Calu3 (cell line): ENCODE results near the gene RPH3AL. TPM values are rescaled to one million over a fixed set of nuclear protein-coding genes. Genes with fewer than 3 reads are reported as not detected.

Experiments
- BruUV-seq: library from RNA; stranded (reverse); fragments of 400-500 nt; replicated peaks from 2 replicates; lab custom pipeline; 2021; lab: Mats Ljungman, UMichigan
- CTCF ChIA-PET: fragments of 300-600 bp; sonication (Branson Sonifier 250); formaldehyde crosslinking; loops from one replicate; lab custom pipeline; 2022; ENCODE audit warnings: antibody characterized with exemption; lab: Charles Lee
- DNase-seq: peaks from one replicate; pipeline ENCODE4 v3.0.0; 2022
- H3K27ac Mint-ChIP-seq: one replicate; pipeline ENCODE4 v1.8.0; 2022; ENCODE audit warnings: mixed read lengths; ENCODE audit not compliant: unreplicated experiment
- H3K27me3 Mint-ChIP-seq: one replicate; pipeline ENCODE4 v1.8.0; 2022; ENCODE audit warnings: mixed read lengths; ENCODE audit not compliant: unreplicated experiment
- H3K36me3 Mint-ChIP-seq: one replicate; pipeline ENCODE4 v1.8.0; 2022; ENCODE audit warnings: mild to moderate bottlenecking, moderate library complexity, mixed read lengths; ENCODE audit not compliant: insufficient read depth, unreplicated experiment
- H3K4me1 Mint-ChIP-seq: one replicate; pipeline ENCODE4 v1.8.0; 2022; ENCODE audit warnings: mild to moderate bottlenecking, low read depth, mixed read lengths; ENCODE audit not compliant: unreplicated experiment
- H3K4me3 Mint-ChIP-seq: one replicate; pipeline ENCODE4 v1.8.0; 2022; ENCODE audit warnings: mild to moderate bottlenecking, low read depth, moderate library complexity, mixed read lengths; ENCODE audit not compliant: unreplicated experiment
- H3K9me3 Mint-ChIP-seq: one replicate; pipeline ENCODE4 v1.8.0; 2022; ENCODE audit warnings: low read depth, mixed read lengths; ENCODE audit not compliant: unreplicated experiment
- intact Hi-C: fragments of 100-400 bp; cut with micrococcal nuclease; formaldehyde crosslinking; loops from one replicate; pipeline ENCODE4 v1.10.0; 2022; ENCODE audit not compliant: unreplicated experiment
- total RNA-seq: library from RNA; stranded (reverse); gene quantifications from 2 replicates; pipeline ENCODE4 v1.2.3, GENCODE V29; 2022
- TF ChIP-seq, protein P1 (sequence below): fragments of 200-600 bp; IDR thresholded peaks from one replicate; pipeline ENCODE4 v1.8.0; 2022; ENCODE audit warnings: antibody characterized with exemption; ENCODE audit not compliant: unreplicated experiment

Gene RPH3AL
- total RNA-seq, 1 experiment from 2014 or later = 14.1 TPM

- H3K27me3 Mint-ChIP-seq = no peaks in the 10 kb centered on the region
- TF ChIP-seq, protein P1, sequence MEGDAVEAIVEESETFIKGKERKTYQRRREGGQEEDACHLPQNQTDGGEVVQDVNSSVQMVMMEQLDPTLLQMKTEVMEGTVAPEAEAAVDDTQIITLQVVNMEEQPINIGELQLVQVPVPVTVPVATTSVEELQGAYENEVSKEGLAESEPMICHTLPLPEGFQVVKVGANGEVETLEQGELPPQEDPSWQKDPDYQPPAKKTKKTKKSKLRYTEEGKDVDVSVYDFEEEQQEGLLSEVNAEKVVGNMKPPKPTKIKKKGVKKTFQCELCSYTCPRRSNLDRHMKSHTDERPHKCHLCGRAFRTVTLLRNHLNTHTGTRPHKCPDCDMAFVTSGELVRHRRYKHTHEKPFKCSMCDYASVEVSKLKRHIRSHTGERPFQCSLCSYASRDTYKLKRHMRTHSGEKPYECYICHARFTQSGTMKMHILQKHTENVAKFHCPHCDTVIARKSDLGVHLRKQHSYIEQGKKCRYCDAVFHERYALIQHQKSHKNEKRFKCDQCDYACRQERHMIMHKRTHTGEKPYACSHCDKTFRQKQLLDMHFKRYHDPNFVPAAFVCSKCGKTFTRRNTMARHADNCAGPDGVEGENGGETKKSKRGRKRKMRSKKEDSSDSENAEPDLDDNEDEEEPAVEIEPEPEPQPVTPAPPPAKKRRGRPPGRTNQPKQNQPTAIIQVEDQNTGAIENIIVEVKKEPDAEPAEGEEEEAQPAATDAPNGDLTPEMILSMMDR = no peak
- peaks cover 6% of the 10 kb centered on the region for H3K9me3 Mint-ChIP-seq
- H3K4me1 Mint-ChIP-seq = no peaks in the 10 kb centered on the region
- no peak for DNase-seq
- intact Hi-C loops = no loop called here
- CTCF ChIA-PET = no interaction called here
- H3K4me3 Mint-ChIP-seq = no peak overlapping the region
- no peaks in the 10 kb centered on the region for H3K36me3 Mint-ChIP-seq
- BruUV-seq = no TSS peak
- no peak overlapping the region for H3K27ac Mint-ChIP-seq
These were observed 13.2 kb downstream of the RPH3AL start for GRCh38 chr17:339193-340061.

DNA sequence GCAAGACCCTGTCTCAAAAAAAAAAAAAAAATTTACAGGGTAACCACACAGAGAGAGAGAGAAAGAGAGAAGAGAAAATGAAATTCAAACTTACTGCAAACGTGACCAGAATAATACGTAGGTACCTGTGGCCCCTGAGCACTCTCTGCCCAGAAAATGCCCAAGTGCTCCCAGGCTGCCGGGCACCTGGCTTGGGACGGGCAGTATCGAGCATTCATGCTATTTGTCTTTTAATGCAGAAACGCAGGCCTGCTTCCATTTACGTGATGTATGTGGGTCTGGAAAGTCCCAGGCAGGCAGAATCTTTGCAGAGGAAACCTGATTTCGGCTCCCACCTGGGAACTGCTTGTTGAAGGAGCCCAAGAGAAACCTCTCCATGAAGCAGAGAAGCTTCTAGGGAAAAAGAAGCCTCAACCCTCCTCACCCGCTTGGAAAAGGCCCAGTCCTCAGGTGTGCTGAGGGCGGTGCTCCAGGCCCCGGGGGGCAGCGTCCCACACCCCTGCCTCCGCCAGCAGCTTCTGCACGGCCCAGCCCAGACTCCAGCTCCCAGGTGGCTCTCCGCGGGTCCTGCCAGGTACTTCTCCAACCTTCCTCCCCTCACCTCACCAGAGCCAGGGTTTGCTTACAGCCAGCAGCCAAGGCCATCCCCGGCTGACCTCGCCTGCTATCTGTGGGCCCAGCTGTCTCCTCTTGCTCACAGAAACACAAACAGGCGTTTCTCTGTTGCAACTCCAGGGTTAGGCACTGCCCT, 14.0 kb downstream of the RPH3AL start:
- H3K4me3 Mint-ChIP-seq = no peak overlapping the region
- no peak overlapping the region for H3K27ac Mint-ChIP-seq
- CTCF ChIA-PET = no interaction called here
- no peaks in the 10 kb centered on the region for H3K9me3 Mint-ChIP-seq
- no peaks in the 10 kb centered on the region for H3K4me1 Mint-ChIP-seq
- TF ChIP-seq, protein P1 = no peak
- no peaks in the 10 kb centered on the region for H3K36me3 Mint-ChIP-seq
- no peak for DNase-seq
- no TSS peak for BruUV-seq
- H3K27me3 Mint-ChIP-seq = no peaks in the 10 kb centered on the region
- intact Hi-C loops = no loop called here

DNA sequence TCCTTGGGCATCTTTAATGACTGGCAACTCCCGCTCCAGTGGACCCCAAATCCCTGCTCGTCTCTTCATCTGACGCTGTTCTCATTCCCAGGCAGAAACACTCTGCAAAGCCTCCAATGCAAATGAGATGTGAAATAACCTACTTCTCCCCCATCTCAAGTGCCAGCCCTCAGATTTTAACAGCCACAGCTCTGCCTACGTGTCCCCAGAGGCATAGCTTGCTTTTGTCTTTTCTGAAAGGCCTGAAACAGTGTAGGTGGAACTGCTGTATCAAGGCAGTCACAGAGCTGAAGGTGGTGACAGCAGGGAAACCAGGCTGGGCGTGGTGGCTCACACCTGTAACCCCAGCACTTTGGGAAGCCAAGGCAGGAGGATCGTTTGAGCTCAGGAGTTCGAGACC, 14.7 kb downstream of the RPH3AL start:
- H3K4me3 Mint-ChIP-seq = no peak overlapping the region
- H3K27ac Mint-ChIP-seq = no peak overlapping the region
- CTCF ChIA-PET = interaction anchor here (0.6 kb wide), 1 partner anchor 11 kb away, joined by 4 read pairs; no protein-coding TSS in a partner anchor
- no peaks in the 10 kb centered on the region for H3K36me3 Mint-ChIP-seq
- BruUV-seq = no TSS peak
- H3K4me1 Mint-ChIP-seq = no peaks in the 10 kb centered on the region
- TF ChIP-seq, protein P1 = no peak
- DNase-seq = no peak
- H3K27me3 Mint-ChIP-seq = no peaks in the 10 kb centered on the region
- intact Hi-C loops = no loop called here
- no peaks in the 10 kb centered on the region for H3K9me3 Mint-ChIP-seq

- H3K27ac Mint-ChIP-seq = no peak overlapping the region
- intact Hi-C loops = no loop called here
- no peaks in the 10 kb centered on the region for H3K36me3 Mint-ChIP-seq
- H3K27me3 Mint-ChIP-seq = no peaks in the 10 kb centered on the region
- no peak overlapping the region for H3K4me3 Mint-ChIP-seq
- CTCF ChIA-PET = interaction anchor here (0.6 kb wide), 1 partner anchor 12 kb away, joined by 4 read pairs; no protein-coding TSS in a partner anchor
- no peaks in the 10 kb centered on the region for H3K9me3 Mint-ChIP-seq
- H3K4me1 Mint-ChIP-seq = no peaks in the 10 kb centered on the region
- BruUV-seq = no TSS peak
- TF ChIP-seq, protein P1 = no peak
- DNase-seq = no peak
These were observed 15.2 kb downstream of the RPH3AL start for GRCh38 chr17:337453-337852.
